ENCODE results near the gene CUZD1.

Gene CUZD1

GRCh38 chr10:122856902-122857301, 11.2 kb upstream of the CUZD1 start:
- DNase-seq, result no peak

- DNase-seq, result no peak
Observed at GRCh38 chr10:122855745-122856144, 10.1 kb upstream of the CUZD1 start.

- DNase-seq, result peak in 1 of 58 donors; percentile 18
Observed at GRCh38 chr10:122854648-122855047, 9.0 kb upstream of the CUZD1 start.

GRCh38 chr10:122853665-122854313, 8.1 kb upstream of the CUZD1 start:
- DNase-seq, result no peak

- no peak for DNase-seq
Observed at GRCh38 chr10:122852261-122852660, 6.6 kb upstream of the CUZD1 start.

- DNase-seq, result no peak
Observed at GRCh38 chr10:122850705-122851640, 5.3 kb upstream of the CUZD1 start.

GRCh38 chr10:122849900-122850605, 4.4 kb upstream of the CUZD1 start:
- DNase-seq, result no peak

GRCh38 chr10:122849090-122849489, 3.4 kb upstream of the CUZD1 start:
- DNase-seq, result no peak

GRCh38 chr10:122847782-122848604, 2.3 kb upstream of the CUZD1 start:
- DNase-seq, result no peak

- no peak for DNase-seq
Observed at GRCh38 chr10:122844146-122844545, 1.5 kb downstream of the CUZD1 start.

- DNase-seq, result no peak
Observed at GRCh38 chr10:122841569-122841968, 4.1 kb downstream of the CUZD1 start.

- no peak for DNase-seq
Observed at GRCh38 chr10:122839505-122839904, 6.2 kb downstream of the CUZD1 start.

- DNase-seq, result no peak
Observed at GRCh38 chr10:122838880-122839279, 6.8 kb downstream of the CUZD1 start.

GRCh38 chr10:122835908-122836307, 9.7 kb downstream of the CUZD1 start:
- DNase-seq, result no peak

GRCh38 chr10:122830965-122831353, 14.7 kb downstream of the CUZD1 start:
- DNase-seq, result no peak

- DNase-seq, result no peak
Observed at GRCh38 chr10:122830273-122830964, 15.2 kb downstream of the CUZD1 start.

- no peak for DNase-seq
Observed at GRCh38 chr10:122829454-122829853, 16.2 kb downstream of the CUZD1 start.

GRCh38 chr10:122828716-122829255, 16.9 kb downstream of the CUZD1 start:
- no peak for DNase-seq

- DNase-seq, result no peak
Observed at GRCh38 chr10:122827302-122827701, 18.4 kb downstream of the CUZD1 start.

Measured in anterior cingulate cortex (tissue), 58 donors.